ENCODE results near the gene KLRC3.
"Not testable (repeated sequence)": the region's sequence is repeated elsewhere in the genome, so short reads cannot be mapped to it uniquely, and the experiment has no call there.

Gene KLRC3

GRCh38 chr12:10404798-10405197, 15.6 kb downstream of the KLRC3 start:
- intact Hi-C loops (cut with DNase I), result no loop called here
- no peak for DNase-seq

- no peak for DNase-seq
- intact Hi-C loops (cut with DNase I), result no loop called here
These were observed 19.6 kb downstream of the KLRC3 start for GRCh38 chr12:10400829-10401228.

GRCh38 chr12:10398168-10398567, 22.2 kb downstream of the KLRC3 start:
- intact Hi-C loops (cut with DNase I), result no loop called here
- DNase-seq, result no peak

GRCh38 chr12:10397296-10397695, 23.1 kb downstream of the KLRC3 start:
- no peak for DNase-seq
- intact Hi-C loops (cut with DNase I), result no loop called here

- intact Hi-C loops (cut with DNase I), result not testable (repeated sequence)
- DNase-seq, result peak in 1 of 10 donors; percentile 37
These were observed 24.2 kb downstream of the KLRC3 start for GRCh38 chr12:10396176-10396575.

- no peak for DNase-seq
- intact Hi-C loops (cut with DNase I), result no loop called here
These were observed 24.9 kb downstream of the KLRC3 start for GRCh38 chr12:10395390-10395998.

- intact Hi-C loops (cut with DNase I), result not testable (repeated sequence)
These were observed 25.8 kb downstream of the KLRC3 start for GRCh38 chr12:10394531-10395152.

GRCh38 chr12:10393291-10393690, 27.1 kb downstream of the KLRC3 start:
- DNase-seq, result no peak
- intact Hi-C loops (cut with DNase I), result no loop called here

More at GRCh38 chr12:10394531-10395152, 25.8 kb downstream of the KLRC3 start:
- DNase-seq, result not testable (repeated sequence)

- DNase-seq, result no peak
- intact Hi-C loops (cut with DNase I), result no loop called here
These were observed 27.9 kb downstream of the KLRC3 start for GRCh38 chr12:10392394-10392930.

GRCh38 chr12:10390991-10391390, 29.4 kb downstream of the KLRC3 start:
- peak in 2 of 10 donors; percentile 55 to 69 for DNase-seq
- intact Hi-C loops (cut with DNase I), result not testable (repeated sequence)

- no peak for DNase-seq
- intact Hi-C loops (cut with DNase I), result no loop called here
These were observed 30.5 kb downstream of the KLRC3 start, which contains the start of gene KLRK1 for GRCh38 chr12:10389904-10390303. Gene KLRK1, minus strand, starts transcription at chr12:10390041. Its CDS starts 1,231 bp downstream, at chr12:10388810.

- intact Hi-C loops (cut with DNase I), result no loop called here
- DNase-seq, result no peak
These were observed 31.6 kb downstream of the KLRC3 start for GRCh38 chr12:10388624-10389413.

GRCh38 chr12:10387498-10387897, 32.9 kb downstream of the KLRC3 start:
- intact Hi-C loops (cut with DNase I), result not testable (repeated sequence)

GRCh38 chr12:10386857-10387256, 33.5 kb downstream of the KLRC3 start:
- intact Hi-C loops (cut with DNase I), result no loop called here
- DNase-seq, result no peak

More at GRCh38 chr12:10387498-10387897, 32.9 kb downstream of the KLRC3 start:
- not testable (repeated sequence) for DNase-seq

GRCh38 chr12:10385166-10385613, 35.2 kb downstream of the KLRC3 start:
- DNase-seq, result no peak
- intact Hi-C loops (cut with DNase I), result no loop called here

- intact Hi-C loops (cut with DNase I), result no loop called here
- DNase-seq, result no peak
These were observed 36.2 kb downstream of the KLRC3 start for GRCh38 chr12:10384191-10384590.

GRCh38 chr12:10381928-10382628, 38.3 kb downstream of the KLRC3 start:
- no peak for DNase-seq
- intact Hi-C loops (cut with DNase I), result no loop called here

GRCh38 chr12:10378737-10379136, 41.7 kb downstream of the KLRC3 start:
- DNase-seq; intact Hi-C loops (cut with DNase I): not testable (repeated sequence)

- intact Hi-C loops (cut with DNase I), result no loop called here
- DNase-seq, result no peak
These were observed 45.8 kb downstream of the KLRC3 start for GRCh38 chr12:10374624-10375018.

- intact Hi-C loops (cut with DNase I), result no loop called here
- DNase-seq, result peak in 2 of 10 donors; percentile 67 to 72
These were observed 47.8 kb downstream of the KLRC3 start for GRCh38 chr12:10372559-10372958.

Data from posterior cingulate gyrus (tissue), 11 donors.